HG03442 (cell line): Measurements from ENCODE around the gene SWAP70.
"Not testable (repeated sequence)": the region's sequence is repeated elsewhere in the genome, so short reads cannot be mapped to it uniquely, and the experiment has no call there.

Source experiments
- ATAC-seq: cut with Tn5 transposase; IDR thresholded peaks from one replicate; pipeline ENCODE4 v1.9.1; 2021; ENCODE audit warnings: mild to moderate bottlenecking, moderate library complexity; ENCODE audit not compliant: unreplicated experiment

SWAP70 gene

DNA sequence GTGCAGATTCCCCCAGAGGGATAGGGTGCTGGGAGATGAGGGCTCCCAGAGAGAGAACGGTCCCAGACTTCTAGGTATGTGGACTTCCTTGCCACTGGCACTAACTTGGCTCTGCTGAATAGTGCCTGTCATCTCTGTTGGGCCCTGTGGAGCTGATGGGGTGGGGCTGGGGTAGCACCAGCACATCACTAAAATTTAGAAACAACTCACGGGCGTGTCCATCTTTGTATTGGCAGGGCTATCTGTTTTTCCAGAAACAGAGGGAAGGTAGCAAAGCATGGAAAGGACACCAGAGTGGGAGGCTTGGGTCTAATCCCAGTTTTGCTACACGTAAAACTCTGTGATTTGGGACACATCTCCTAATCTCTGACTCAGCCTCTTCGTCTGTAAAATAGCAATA lies 25.8 kb downstream of the SWAP70 start:
- no peak for ATAC-seq

GRCh38 chr11:9691865-9692264 lies 28.0 kb downstream of the SWAP70 start:
- ATAC-seq, result no peak

GRCh38 chr11:9692691-9693090 lies 28.8 kb downstream of the SWAP70 start:
- ATAC-seq, result no peak

DNA sequence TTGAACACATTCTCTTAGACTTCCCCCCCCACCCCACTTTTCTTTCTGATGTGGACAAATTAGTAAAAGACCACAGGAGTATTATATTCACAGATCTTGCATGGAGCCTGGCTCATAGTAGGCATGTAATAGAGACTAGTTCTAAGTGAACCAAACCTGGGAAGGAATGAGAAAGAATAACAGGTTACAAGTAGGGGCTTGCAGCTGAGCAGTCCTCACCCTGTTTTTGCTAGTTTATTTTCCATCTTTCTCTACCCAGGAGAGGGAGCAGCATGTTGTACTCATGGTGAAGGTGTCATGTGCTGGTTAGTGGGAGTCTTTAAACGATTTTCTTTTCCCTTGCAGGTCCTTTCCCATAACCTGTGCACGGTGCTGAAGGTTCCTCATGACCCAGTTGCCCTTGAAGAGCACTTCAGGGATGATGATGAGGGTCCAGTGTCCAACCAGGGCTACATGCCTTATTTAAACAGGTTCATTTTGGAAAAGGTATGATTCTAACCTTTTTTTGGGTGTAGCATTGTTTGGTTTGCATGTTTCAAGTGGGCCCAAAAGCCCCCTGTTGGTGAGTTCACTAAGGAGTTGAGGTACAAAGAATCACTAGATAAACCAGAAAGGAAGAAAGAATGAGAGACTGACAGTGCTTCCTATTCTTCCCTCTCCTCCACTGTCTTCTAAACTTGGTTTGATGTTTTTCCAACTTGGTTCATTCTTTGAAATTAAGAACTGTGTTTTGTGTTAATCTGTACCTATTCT lies 30.1 kb downstream of the SWAP70 start:
- ATAC-seq, result no peak

- ATAC-seq, result not testable (repeated sequence)
Observed at GRCh38 chr11:9695228-9695627, 31.4 kb downstream of the SWAP70 start.

DNA sequence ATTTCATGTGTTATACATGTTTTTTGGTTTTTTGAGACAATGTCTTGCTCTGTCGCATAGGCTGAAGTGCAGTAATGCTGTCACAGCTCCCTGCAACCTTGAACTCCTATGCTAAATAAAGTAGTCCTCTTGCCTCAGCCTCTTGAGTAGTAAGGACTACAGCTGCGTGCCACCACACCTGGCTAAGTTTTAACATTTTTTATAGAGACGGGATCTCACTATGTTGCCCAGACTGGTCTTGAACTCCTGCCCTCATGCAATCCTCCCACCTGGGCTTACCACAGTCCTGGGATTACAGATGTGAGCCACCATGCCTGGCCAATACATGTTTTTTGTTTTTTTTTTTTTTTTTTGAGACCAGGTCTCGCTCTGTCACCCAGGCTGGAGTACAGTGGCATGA lies 33.9 kb downstream of the SWAP70 start:
- ATAC-seq, result no peak

- no peak for ATAC-seq
Observed at GRCh38 chr11:9700105-9700801, 36.4 kb downstream of the SWAP70 start.

DNA sequence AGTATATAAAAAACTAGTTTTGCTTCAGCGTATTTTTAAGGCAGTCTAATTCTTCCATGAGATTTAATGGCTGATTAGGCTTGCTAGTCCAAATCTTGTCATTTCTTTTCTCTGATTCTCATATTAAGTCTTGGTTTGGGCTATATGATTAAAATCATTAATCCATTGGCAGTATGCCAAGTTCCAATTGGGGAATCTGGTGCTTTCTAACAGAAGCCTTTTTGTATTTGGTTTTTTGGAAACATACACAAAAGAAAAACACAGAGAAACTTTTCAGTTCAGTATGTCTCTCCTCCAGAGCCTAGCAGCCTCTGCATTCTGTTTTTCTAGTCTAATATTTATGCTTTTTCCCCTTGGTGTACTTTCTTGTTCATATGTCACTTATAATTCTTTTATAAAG lies 37.9 kb downstream of the SWAP70 start:
- ATAC-seq, result no peak

GRCh38 chr11:9703280-9703679 lies 39.4 kb downstream of the SWAP70 start:
- no peak for ATAC-seq

GRCh38 chr11:9704037-9704436 lies 40.2 kb downstream of the SWAP70 start:
- no peak for ATAC-seq

DNA sequence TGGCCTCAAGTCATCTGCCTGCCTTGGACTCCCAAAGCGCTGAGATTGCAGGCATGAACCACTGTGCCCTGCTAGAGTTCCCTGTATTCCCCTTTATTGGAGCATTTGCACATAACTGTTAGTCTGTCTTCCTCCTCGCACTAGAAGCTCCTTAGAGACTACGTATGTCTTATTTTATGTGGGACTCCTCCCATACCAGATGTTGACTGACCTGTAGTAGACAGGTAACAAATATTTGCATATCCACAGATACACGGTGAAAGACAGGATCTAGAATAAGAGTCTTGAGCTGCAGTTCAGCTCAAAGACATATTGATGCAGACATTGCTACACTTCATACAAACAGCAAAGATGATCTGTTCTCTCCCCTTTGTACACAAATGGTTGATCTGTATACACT lies 40.7 kb downstream of the SWAP70 start:
- no peak for ATAC-seq

DNA sequence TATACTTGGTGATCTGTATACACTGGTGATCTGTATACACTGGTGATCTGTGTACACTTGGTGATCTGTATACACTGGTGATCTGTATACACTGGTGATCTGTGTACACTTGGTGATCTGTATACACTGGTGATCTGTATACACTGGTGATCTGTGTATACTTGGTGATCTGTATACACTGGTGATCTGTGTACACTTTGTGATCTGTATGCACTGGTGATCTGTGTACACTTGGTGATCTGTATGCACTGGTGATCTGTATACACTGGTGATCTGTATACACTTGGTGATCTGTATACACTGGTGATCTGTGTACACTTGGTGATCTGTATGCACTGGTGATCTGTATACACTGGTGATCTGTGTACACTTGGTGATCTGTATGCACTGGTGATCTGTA lies 41.5 kb downstream of the SWAP70 start:
- ATAC-seq, result not testable (repeated sequence)

DNA sequence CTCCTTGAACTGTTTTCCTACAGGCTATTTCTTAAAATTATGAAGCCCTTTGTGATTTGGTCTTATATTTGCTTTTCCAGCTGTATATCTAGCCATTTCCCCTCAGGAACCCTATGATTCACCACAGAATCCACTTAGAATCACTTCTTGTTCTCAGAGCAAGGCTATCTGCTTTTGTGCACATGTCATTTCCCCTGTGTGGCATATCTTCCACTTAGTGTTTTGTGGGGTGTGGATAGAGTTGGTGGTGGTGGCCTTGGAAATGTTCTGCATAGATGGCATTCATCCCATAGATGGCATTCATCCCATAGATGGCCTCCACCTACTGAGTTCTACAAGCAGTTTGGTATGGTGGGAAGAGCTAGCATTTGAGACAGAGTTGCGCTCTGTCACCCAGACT lies 44.7 kb downstream of the SWAP70 start:
- ATAC-seq, result no peak

DNA sequence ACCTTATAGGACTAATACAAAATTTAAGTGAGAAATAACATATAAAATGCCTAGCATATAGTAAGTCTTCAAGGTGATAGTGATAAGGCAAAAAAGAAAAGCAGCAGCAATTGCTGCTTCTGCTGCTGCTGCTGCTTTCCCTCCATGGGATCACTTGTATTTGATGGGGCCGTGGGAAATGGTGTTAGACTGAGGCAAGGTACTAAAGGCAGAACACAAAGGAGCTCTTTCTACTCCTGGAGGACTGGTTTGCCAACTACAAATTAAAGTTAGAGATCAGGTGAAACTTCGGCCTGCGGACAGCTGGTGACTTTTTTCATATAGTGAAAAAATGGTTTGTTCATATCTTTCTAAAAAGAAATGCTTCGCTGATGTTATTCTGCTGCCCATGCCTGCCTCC lies 46.3 kb downstream of the SWAP70 start:
- no peak for ATAC-seq

- ATAC-seq, result no peak
Observed at GRCh38 chr11:9710852-9711251, 47.0 kb downstream of the SWAP70 start.

GRCh38 chr11:9711454-9712307 lies 47.8 kb downstream of the SWAP70 start:
- no peak for ATAC-seq

GRCh38 chr11:9714272-9714940 lies 50.5 kb downstream of the SWAP70 start:
- ATAC-seq, result no peak

DNA sequence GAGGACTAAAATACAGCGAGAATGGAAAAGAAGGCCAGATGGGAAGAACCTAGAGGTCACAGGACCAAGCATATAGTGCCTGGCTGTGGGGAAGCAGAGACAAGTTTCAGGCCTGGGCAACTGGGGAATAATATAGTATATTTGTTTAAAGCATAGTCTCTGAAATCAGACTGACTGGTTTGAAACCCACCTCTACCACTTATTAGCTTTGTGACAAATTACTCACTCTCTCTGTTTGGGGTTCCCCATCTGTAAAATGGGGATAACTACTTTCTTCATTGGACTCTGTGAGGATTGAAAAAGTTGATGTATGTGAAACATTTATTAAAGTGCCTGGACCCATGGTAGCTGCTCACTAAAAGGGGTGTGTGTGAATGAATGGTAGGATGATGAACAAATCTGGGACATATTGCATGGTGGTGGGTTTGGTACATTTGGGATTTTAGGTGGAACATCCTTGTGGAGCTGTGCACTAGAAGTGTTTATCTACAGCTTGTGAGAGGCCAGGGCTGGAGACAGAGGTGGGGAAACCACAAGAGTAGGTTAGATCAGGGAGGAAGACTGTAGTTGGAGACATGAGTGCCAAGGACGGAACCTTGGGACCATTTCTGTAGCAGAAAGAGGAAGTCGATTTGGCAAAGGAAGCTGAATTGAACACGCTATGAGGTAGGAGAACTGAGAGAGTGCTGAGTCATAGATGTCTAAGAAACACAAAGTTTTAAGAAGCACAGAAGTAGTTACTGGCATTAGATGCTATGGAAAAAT lies 52.6 kb downstream of the SWAP70 start:
- ATAC-seq, result peak; percentile 68

DNA sequence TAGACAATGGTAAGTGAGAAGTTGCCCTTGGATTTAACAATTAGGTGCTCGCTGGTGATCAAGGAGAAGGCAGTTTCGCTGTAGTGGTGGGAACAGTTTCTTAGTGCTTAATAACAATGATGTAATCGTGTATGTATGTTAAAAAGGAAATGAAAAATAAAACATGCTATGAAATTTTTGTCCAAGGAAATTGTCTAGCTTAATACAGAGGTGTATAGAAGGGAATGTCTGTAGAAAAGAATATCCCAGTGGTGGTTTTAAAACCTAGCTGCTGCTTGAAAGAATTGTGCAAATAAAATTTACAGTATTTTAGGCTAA lies 53.1 kb downstream of the SWAP70 start:
- no peak for ATAC-seq

DNA sequence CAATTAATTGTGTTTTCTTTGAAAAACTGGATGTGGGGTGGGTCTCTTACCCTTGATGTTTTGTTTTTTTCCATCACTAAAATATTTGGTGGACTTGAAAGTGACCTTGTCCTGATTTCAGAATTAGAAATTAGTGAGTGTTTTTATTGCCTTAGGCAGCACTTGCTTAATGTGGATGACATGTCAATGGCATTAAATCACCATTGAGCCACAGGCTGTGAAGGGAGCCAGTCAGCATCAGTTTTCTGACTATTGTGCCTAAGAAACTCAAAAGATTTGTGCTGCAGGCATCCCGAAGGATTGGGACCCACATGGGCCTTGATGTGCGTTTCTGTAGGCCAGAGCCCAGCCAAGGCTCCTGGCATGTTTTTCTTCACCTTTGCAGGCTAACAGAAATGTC lies 53.8 kb downstream of the SWAP70 start:
- ATAC-seq, result no peak

DNA sequence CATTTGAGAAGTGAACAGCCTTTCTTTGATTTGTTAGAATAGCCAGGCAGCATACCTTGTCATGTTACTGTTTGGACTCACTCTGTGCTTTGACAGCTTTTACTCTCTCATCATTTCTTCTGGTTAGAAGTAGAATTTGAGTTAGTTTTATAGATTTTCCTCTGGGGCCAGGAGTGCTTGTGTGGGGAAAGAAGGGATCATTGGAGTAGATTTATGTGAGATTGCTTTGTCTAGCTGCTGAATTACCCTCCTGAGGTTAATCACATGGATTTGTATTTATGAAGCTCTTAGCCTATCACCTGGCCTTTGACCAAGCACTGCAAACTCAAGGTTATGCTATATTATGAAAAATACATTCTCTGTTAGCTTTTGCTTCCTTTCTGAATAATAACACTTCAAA lies 54.3 kb downstream of the SWAP70 start:
- ATAC-seq, result no peak
